IMR-90 (cell line): ENCODE data around the gene MARS1. TPM values are rescaled to one million over a fixed set of nuclear protein-coding genes. Genes with fewer than 3 reads are reported as not detected.

ENCODE experiments used
- ATAC-seq: fragments of 200-7000 bp; cut with Tn5 transposase; 2 replicates; pipeline ENCODE4 v1.9.1; 2020; ENCODE audit warnings: low read depth, mild to moderate bottlenecking, moderate library complexity
- BruUV-seq: library from RNA; stranded (reverse); fragments of 400-500 nt; replicated peaks from 2 replicates; lab custom pipeline; 2021; lab: Mats Ljungman, UMichigan
- CTCF ChIA-PET: fragments of 300-600 bp; formaldehyde crosslinking; extraction: SDS; loops from one replicate; lab custom pipeline; 2021; ENCODE audit warnings: antibody characterized with exemption; lab: Yijun Ruan, JAX
- POLR2A ChIA-PET: fragments of 300-600 bp; sonication (Branson Sonifier 250); formaldehyde crosslinking; loops from one replicate; lab custom pipeline; 2022; ENCODE audit warnings: antibody characterized with exemption; ENCODE audit not compliant: unreplicated experiment; lab: Charles Lee
- DNase-seq: peaks from one replicate; pipeline ENCODE4 v3.0.0; 2013
- H2AFZ ChIP-seq: replicated peaks from 2 replicates; pipeline ENCODE3; 2013; ENCODE audit warnings: low read length, mild to moderate bottlenecking; ENCODE audit not compliant: poor library complexity
- H2AK5ac ChIP-seq: 2 replicates; pipeline ENCODE4 v1.6.1; 2013; ENCODE audit warnings: low read depth, low read length, inconsistent platforms
- H2AK9ac ChIP-seq: replicated peaks from 2 replicates; pipeline ENCODE3; 2013; ENCODE audit warnings: mild to moderate bottlenecking, low read depth, low read length, moderate library complexity; ENCODE audit not compliant: poor library complexity
- H2BK120ac ChIP-seq: 2 replicates; pipeline ENCODE4 v1.6.1; 2013; ENCODE audit warnings: low read depth, low read length, inconsistent platforms
- H2BK15ac ChIP-seq: 3 replicates; pipeline ENCODE4 v1.6.1; 2013; ENCODE audit warnings: low read depth, low read length, inconsistent platforms
- H2BK20ac ChIP-seq: 2 replicates; pipeline ENCODE4 v1.6.1; 2013; ENCODE audit warnings: low read depth, mild to moderate bottlenecking, inconsistent platforms, low read length, moderate library complexity
- H2BK5ac ChIP-seq: 2 replicates; pipeline ENCODE4 v1.6.1; 2013; ENCODE audit warnings: mild to moderate bottlenecking, low read depth, low read length, inconsistent platforms; ENCODE audit not compliant: poor library complexity, severe bottlenecking
- H3K14ac ChIP-seq: replicated peaks from 2 replicates; pipeline ENCODE4 v1.6.1; 2013; ENCODE audit warnings: low read depth, low read length, inconsistent platforms
- H3K18ac ChIP-seq: 2 replicates; pipeline ENCODE4 v1.6.1; 2013; ENCODE audit warnings: low read depth, low read length, control low read depth
- H3K23ac ChIP-seq: 2 replicates; pipeline ENCODE4 v1.6.1; 2013; ENCODE audit warnings: low read depth, low read length, inconsistent platforms
- H3K27ac ChIP-seq: 2 replicates; pipeline ENCODE4 v1.5.1; 2013; ENCODE audit warnings: mild to moderate bottlenecking, control low read depth, low read length; ENCODE audit not compliant: insufficient read depth
- H3K27me3 ChIP-seq: 2 replicates; pipeline ENCODE4 v1.6.1; 2013; ENCODE audit warnings: low read length; ENCODE audit not compliant: control insufficient read depth, insufficient read depth
- H3K36me3 ChIP-seq: 2 replicates; pipeline ENCODE4 v1.6.1; 2013; ENCODE audit warnings: low read length, mixed read lengths; ENCODE audit not compliant: control insufficient read depth, insufficient read depth
- H3K4ac ChIP-seq: 2 replicates; pipeline ENCODE4 v1.6.1; 2013; ENCODE audit warnings: low read depth, low read length, inconsistent platforms
- H3K4me1 ChIP-seq: 2 replicates; pipeline ENCODE4 v1.6.1; 2013; ENCODE audit warnings: low read length, mixed read lengths; ENCODE audit not compliant: control insufficient read depth, insufficient read depth
- H3K4me2 ChIP-seq: 2 replicates; pipeline ENCODE4 v1.6.1; 2013; ENCODE audit warnings: low read depth, mild to moderate bottlenecking, control low read depth, low read length, moderate library complexity
- H3K4me3 ChIP-seq: 2 replicates; pipeline ENCODE4 v1.5.1; 2013; ENCODE audit warnings: low read depth, mild to moderate bottlenecking, control low read depth, low read length, moderate library complexity; ENCODE audit not compliant: insufficient read depth
- H3K56ac ChIP-seq: 2 replicates; pipeline ENCODE4 v1.6.1; 2013; ENCODE audit warnings: low read length, inconsistent platforms; ENCODE audit not compliant: insufficient read depth; ENCODE audit errors: extremely low read depth
- H3K79me1 ChIP-seq, 2 experiments: 2 replicates each; pipeline ENCODE4 v1.6.1; 2013; ENCODE audit warnings: low read length in 2 of 2, inconsistent platforms in 1 of 2, low read depth in 1 of 2
- H3K9ac ChIP-seq: 2 replicates; pipeline ENCODE4 v1.6.1; 2013; ENCODE audit warnings: low read depth, low read length, control low read depth
- H3K9me1 ChIP-seq: 2 replicates; pipeline ENCODE4 v1.6.1; 2013; ENCODE audit warnings: low read length, inconsistent platforms; ENCODE audit not compliant: insufficient read depth
- H3K9me3 ChIP-seq: 2 replicates; pipeline ENCODE4 v1.6.1; 2013; ENCODE audit warnings: low read length; ENCODE audit not compliant: control insufficient read depth, insufficient read depth
- H4K20me1 ChIP-seq: 2 replicates; pipeline ENCODE4 v1.6.1; 2013; ENCODE audit warnings: low read length, inconsistent platforms; ENCODE audit not compliant: insufficient read depth
- H4K5ac ChIP-seq: 2 replicates; pipeline ENCODE4 v1.6.1; 2013; ENCODE audit warnings: mild to moderate bottlenecking, low read depth, low read length, control low read depth
- H4K8ac ChIP-seq, 2 experiments: 2 replicates each; pipeline ENCODE4 v1.6.1; 2013; ENCODE audit warnings: low read depth in 2 of 2, low read length in 2 of 2, control low read depth in 1 of 2, inconsistent platforms in 1 of 2
- H4K91ac ChIP-seq: 2 replicates; pipeline ENCODE4 v1.6.1; 2013; ENCODE audit warnings: low read depth, low read length, inconsistent platforms; ENCODE audit not compliant: insufficient read depth
- BHLHE40 ChIP-seq: fragments of 150-350 bp; IDR thresholded peaks from 2 replicates; pipeline ENCODE4 v1.6.1; 2016; ENCODE audit warnings: mild to moderate bottlenecking, low read depth, low read length
- FOS ChIP-seq: fragments of 150-350 bp; IDR thresholded peaks from 2 replicates; pipeline ENCODE4 v1.6.1; 2016; ENCODE audit warnings: low read depth, low read length
- MAFK ChIP-seq: IDR thresholded peaks from 2 replicates; pipeline ENCODE4 v1.6.1; 2012; ENCODE audit warnings: low read depth, low read length, improper control_type of control experiment
- MAZ ChIP-seq: IDR thresholded peaks from 2 replicates; pipeline ENCODE4 v1.6.1; 2012; ENCODE audit warnings: low read depth, mild to moderate bottlenecking, low read length, improper control_type of control experiment, moderate library complexity, borderline replicate concordance
- NFE2L2 ChIP-seq: fragments of 150-350 bp; IDR thresholded peaks from 2 replicates; pipeline ENCODE4 v1.6.1; 2016; ENCODE audit warnings: low read depth, mild to moderate bottlenecking, low read length
- RCOR1 ChIP-seq: IDR thresholded peaks from 2 replicates; pipeline ENCODE4 v1.6.1; 2012; ENCODE audit warnings: mild to moderate bottlenecking, low read length, improper control_type of control experiment; ENCODE audit not compliant: insufficient replicate concordance
- RFX5 ChIP-seq: IDR thresholded peaks from 2 replicates; pipeline ENCODE4 v1.8.0; 2012; ENCODE audit warnings: low read depth, mild to moderate bottlenecking, low read length, moderate library complexity
- SMC3 ChIP-seq: fragments of 150-350 bp; IDR thresholded peaks from 2 replicates; pipeline ENCODE4 v1.6.1; 2016; ENCODE audit warnings: low read depth, mild to moderate bottlenecking, antibody characterized with exemption, low read length, moderate library complexity
- WGBS, 2 experiments: methylation state at CpG; one replicate each; pipeline versions ENCODE4 v1.1.5 to v1.1.7; 2013; ENCODE audit warnings: missing lambda C conversion rate in 2 of 2; ENCODE audit not compliant: insufficient read length in 1 of 2; ENCODE audit errors: extremely low coverage in 2 of 2; 5-methylcytosine and 5-hydroxymethylcytosine counted together
- dilution Hi-C: fragments of 300-500 bp; cut with HindIII; formaldehyde crosslinking; loops from one replicate; pipeline ENCODE4 v1.14.3; 2018; ENCODE audit warnings: low sequenced_read_pairs; ENCODE audit not compliant: unreplicated experiment
- in situ Hi-C: fragments of 300-500 bp; cut with MboI; formaldehyde crosslinking; loops from 3 replicates; pipeline ENCODE4 v1.14.3; 2019; ENCODE audit warnings: low sequenced_read_pairs, inconsistent platforms, mixed read lengths
- intact Hi-C: fragments of 100-400 bp; cut with micrococcal nuclease; formaldehyde crosslinking; loops from 2 replicates; pipeline ENCODE4 v1.10.0; 2022
- polyA plus RNA-seq, 3 experiments: library from polyadenylated mRNA; depleted of rRNA; stranded (reverse); fragments of >200 nt; gene quantifications; 2 replicates each; pipeline ENCODE4 v1.2.3, GENCODE V29; 2012; ENCODE audit warnings: low replicate concordance in 1 of 3
- total RNA-seq: library from RNA; depleted of rRNA; stranded (reverse); fragments of >200 nt; gene quantifications from 2 replicates; pipeline ENCODE4 v1.2.3, GENCODE V29; 2012
- TF ChIP-seq, protein P1 (sequence below): conservative IDR thresholded peaks from 2 replicates; pipeline ENCODE4 v1.5.1; 2012; ENCODE audit warnings: mild to moderate bottlenecking, low read depth, low read length, improper control_type of control experiment
- TF ChIP-seq, protein P2 (sequence below): fragments of 150-350 bp; IDR thresholded peaks from 2 replicates; pipeline ENCODE4 v1.6.1; 2016; ENCODE audit warnings: low read depth, mild to moderate bottlenecking, low read length, moderate library complexity, borderline replicate concordance
- TF ChIP-seq, protein P3 (sequence below): fragments of 150-350 bp; IDR thresholded peaks from 2 replicates; pipeline ENCODE4 v1.6.1; 2017; ENCODE audit warnings: mild to moderate bottlenecking, antibody characterized with exemption, low read length, low read depth

The MARS1 gene
- total and polyA plus RNA-seq, 2 of the 4 experiments (the other 2 are of a cell fraction): 156 to 164 TPM

DNA sequence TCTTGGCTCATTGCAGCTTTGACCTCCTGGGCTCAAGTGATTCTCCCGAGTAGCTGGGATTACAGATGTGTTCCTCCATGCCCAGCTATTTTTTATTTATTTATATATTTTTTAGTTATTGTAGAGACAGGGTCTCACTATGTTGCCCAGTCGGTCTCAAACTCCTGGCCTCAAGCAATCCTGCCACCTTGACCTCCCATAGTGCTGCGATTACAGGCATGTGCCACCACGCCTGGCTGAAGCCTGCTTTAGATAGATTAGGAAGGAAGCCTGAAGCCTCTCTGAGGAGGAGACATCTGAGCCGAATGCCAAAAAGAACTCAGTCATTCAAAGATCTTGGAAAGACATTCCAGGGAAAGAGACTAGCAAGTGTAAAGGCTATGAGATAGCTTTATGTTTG is 43.1 kb upstream of the MARS1 start:
- Histone ChIP-seq H3K79me1 (no peaks in the 10 kb centered on the region), H3K9me3 (no peaks in the 10 kb centered on the region), H3K36me3 (no peaks in the 10 kb centered on the region), H4K8ac (no peak overlapping the region), H3K23ac (no peak overlapping the region), H2AK5ac (no peak overlapping the region), H3K4me3 (no peak overlapping the region), H2BK5ac (no peak overlapping the region), H3K4me1 (no peaks in the 10 kb centered on the region), H4K5ac (no peak overlapping the region), H2BK120ac (no peak overlapping the region), H3K9ac (no peak overlapping the region), H3K4ac (no peak overlapping the region), H2AFZ (no peak overlapping the region), H3K9me1 (no peaks in the 10 kb centered on the region; the same call in 1 of the 2 replicates), H2BK20ac (no peak overlapping the region), H3K18ac (no peak overlapping the region), H4K20me1 (no peaks in the 10 kb centered on the region), H3K14ac (no peak overlapping the region), H3K27ac (no peak overlapping the region), H2AK9ac (no peak overlapping the region), H4K91ac (no peak overlapping the region), H3K4me2 (no peak overlapping the region), H3K27me3 (no peaks in the 10 kb centered on the region), H3K56ac (no peak overlapping the region), H2BK15ac (no peak overlapping the region)
- in situ Hi-C loops (no loop called here), intact Hi-C loops (no loop called here), dilution Hi-C loops (no loop called here)
- DNase-seq (no peak), ATAC-seq (no peak)
- TF ChIP-seq MAZ (no peak), NFE2L2 (no peak), FOS (no peak), MAFK (no peak), BHLHE40 (no peak), SMC3 (no peak), RFX5 (no peak), RCOR1 (no peak)
- TF ChIP-seq, protein P1, sequence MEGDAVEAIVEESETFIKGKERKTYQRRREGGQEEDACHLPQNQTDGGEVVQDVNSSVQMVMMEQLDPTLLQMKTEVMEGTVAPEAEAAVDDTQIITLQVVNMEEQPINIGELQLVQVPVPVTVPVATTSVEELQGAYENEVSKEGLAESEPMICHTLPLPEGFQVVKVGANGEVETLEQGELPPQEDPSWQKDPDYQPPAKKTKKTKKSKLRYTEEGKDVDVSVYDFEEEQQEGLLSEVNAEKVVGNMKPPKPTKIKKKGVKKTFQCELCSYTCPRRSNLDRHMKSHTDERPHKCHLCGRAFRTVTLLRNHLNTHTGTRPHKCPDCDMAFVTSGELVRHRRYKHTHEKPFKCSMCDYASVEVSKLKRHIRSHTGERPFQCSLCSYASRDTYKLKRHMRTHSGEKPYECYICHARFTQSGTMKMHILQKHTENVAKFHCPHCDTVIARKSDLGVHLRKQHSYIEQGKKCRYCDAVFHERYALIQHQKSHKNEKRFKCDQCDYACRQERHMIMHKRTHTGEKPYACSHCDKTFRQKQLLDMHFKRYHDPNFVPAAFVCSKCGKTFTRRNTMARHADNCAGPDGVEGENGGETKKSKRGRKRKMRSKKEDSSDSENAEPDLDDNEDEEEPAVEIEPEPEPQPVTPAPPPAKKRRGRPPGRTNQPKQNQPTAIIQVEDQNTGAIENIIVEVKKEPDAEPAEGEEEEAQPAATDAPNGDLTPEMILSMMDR: no peak
- TF ChIP-seq, protein P2, sequence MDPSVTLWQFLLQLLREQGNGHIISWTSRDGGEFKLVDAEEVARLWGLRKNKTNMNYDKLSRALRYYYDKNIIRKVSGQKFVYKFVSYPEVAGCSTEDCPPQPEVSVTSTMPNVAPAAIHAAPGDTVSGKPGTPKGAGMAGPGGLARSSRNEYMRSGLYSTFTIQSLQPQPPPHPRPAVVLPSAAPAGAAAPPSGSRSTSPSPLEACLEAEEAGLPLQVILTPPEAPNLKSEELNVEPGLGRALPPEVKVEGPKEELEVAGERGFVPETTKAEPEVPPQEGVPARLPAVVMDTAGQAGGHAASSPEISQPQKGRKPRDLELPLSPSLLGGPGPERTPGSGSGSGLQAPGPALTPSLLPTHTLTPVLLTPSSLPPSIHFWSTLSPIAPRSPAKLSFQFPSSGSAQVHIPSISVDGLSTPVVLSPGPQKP: no peak
- TF ChIP-seq, protein P3, sequence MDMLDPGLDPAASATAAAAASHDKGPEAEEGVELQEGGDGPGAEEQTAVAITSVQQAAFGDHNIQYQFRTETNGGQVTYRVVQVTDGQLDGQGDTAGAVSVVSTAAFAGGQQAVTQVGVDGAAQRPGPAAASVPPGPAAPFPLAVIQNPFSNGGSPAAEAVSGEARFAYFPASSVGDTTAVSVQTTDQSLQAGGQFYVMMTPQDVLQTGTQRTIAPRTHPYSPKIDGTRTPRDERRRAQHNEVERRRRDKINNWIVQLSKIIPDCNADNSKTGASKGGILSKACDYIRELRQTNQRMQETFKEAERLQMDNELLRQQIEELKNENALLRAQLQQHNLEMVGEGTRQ: no peak
- no CpG with 5 or more reads among the region's 5 CpGs for WGBS, 2 experiments
- BruUV-seq: no TSS peak
- POLR2A ChIA-PET: no interaction called here
- CTCF ChIA-PET: interaction anchor here (1.0 kb wide), 1 partner anchor 8 kb away, joined by 4 read pairs; no protein-coding TSS in a partner anchor
